Panc1 (cell line): ENCODE measurements around the gene ACOT13.

ENCODE experiments used
- CTCF ChIP-seq: fragments of 450-650 bp; IDR thresholded peaks from 2 replicates; pipeline ENCODE4 v1.5.1; 2017; ENCODE audit warnings: mild to moderate bottlenecking
- POLR2AphosphoS5 ChIP-seq: IDR thresholded peaks from 2 replicates; pipeline ENCODE4 v1.6.1; 2012; ENCODE audit warnings: mild to moderate bottlenecking, low read depth, low read length, moderate library complexity
- SIN3A ChIP-seq: IDR thresholded peaks from 2 replicates; pipeline ENCODE4 v1.6.1; 2012; ENCODE audit warnings: low read depth, mild to moderate bottlenecking, low read length, moderate library complexity, borderline replicate concordance; ENCODE audit not compliant: insufficient read depth

GRCh38 chr6:24668997-24669361, 2.1 kb downstream of the ACOT13 start:
- TF ChIP-seq CTCF (no peak), SIN3A (no peak), POLR2AphosphoS5 (no peak)
